Ureter (tissue), 1 donor: ENCODE results near the gene CREB5. TPM values are rescaled to one million over a fixed set of nuclear protein-coding genes. Genes with fewer than 3 reads are reported as not detected.

ENCODE experiments used
- DNase-seq: peaks from one replicate; pipeline ENCODE4 v3.0.0-alpha.2; 2020; ENCODE audit warnings: low spot score
- total RNA-seq: library from RNA; stranded (reverse); gene quantifications from one replicate; pipeline ENCODE4 v1.2.4, GENCODE V29; 2023
- donor health status: DM: yes; HTN: yes; CAD: no.

Gene CREB5
- total RNA-seq, 1 donor from 2014 or later: 10.6 TPM

DNA sequence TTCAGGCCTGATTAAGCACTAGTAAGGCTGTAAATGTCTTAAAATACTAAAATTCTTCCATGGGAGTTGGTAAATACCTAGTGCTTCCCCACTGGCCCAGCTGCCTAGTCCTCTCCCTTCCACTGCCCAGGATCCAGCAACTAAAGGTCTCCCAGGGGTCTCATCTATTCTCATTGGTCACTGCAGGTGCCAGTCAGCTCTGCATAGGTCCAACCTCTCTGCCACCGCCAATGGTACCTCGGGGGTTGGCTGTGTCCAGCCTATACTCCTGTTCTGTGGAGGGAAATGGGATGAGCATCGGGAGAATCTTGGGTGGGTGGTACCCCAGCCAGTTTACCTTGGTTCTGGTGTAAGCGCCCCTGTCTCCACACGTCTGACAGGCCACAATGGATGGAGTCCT lies 6.1 kb upstream of the CREB5 start:
- DNase-seq: no peak

DNA sequence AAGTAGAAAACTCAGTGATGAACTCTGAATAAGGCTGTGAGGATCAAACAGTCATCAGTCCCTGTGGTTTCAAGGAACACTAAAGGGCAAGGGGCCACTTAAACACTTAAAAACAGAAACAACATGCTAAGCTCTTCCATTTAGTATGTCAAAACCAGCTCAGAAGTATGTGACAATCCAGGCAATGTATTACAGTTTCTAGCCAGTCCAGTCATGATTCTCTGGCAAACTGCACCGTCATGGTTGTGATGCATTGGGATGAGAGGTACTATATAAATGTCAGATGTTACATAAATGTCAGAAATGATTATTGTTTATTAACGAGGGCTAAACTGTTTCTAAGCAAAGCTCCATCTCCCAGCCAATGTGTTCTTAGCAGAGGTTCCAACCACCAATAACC lies 4.7 kb upstream of the CREB5 start:
- DNase-seq: no peak

DNA sequence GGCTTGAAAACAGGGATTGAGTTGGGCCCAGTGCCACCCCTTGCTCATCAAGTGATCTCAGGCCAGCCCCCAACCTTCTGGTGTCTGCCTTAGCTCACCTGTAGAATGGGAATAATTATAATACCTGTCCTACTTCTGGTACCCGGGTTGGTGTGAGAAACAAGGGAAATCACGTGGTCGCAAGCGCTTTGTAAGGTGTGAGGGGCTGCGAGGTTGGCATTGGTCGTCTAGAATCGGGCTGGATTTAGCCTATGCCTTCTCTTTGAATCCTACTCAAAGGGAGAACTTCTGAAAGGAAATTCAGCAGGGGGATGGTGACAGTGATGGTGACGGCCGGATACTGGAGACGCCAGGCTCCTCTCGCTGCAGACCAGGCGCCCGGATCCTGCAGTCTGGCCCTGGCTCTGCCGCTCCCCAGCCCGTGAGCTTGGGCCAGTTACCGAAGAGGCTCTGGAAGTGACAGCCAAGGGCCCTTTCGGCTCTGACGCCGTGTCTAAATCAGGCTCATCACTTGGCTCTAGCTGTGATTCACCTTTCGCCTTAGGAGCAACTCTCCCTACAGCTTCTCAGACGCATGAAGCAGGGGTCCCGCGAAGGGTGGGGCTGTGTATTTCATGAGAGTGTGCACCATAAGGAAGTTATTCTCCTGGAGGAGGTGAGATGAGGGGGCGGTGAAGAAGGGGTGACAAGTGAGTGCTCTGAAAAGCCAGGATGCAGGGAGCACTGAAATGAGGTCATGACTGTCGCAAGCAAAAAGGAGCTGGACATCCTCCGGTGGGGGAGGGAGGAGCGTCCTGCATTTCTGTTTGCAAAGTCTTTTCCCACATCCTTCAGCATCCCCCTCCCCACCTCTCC lies 4.0 kb upstream of the CREB5 start:
- no peak for DNase-seq

DNA sequence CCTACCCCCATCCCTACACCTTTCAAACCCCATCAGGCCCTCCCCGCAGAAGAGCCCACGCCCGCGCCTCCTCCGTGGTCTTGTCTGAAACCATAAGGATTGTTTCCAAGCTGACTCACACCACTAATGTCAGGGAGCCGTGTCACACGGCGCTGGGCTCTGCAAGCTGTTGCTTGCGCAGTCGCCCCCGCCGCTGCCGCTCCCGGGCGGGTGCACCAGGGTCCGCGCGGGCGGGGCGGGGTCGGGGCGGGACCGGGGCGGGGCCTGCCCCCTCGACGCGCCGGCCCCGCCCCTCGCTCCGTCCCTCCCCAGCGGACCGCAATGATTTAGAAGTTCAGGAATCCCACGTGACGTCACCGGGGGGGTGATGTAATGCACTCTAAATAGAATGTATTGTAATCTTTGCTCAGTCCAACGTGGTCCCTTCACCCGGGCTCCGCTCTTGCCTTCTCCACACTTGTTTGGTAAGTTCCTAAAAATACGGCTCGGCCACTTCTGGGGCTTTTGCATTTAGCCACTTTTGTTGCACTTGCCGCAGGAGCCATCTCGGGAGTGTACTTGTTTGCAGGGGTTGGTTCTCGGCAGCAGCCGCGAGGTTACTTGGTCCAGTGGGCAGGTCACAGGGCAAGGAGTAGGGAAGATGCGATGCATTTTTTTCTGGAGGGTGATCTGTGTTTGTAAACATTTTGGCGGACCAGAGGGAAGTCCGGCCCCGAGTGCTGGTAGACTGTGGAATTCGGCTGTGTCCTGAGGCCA lies 3.2 kb upstream of the CREB5 start:
- peak; percentile 94 for DNase-seq

DNA sequence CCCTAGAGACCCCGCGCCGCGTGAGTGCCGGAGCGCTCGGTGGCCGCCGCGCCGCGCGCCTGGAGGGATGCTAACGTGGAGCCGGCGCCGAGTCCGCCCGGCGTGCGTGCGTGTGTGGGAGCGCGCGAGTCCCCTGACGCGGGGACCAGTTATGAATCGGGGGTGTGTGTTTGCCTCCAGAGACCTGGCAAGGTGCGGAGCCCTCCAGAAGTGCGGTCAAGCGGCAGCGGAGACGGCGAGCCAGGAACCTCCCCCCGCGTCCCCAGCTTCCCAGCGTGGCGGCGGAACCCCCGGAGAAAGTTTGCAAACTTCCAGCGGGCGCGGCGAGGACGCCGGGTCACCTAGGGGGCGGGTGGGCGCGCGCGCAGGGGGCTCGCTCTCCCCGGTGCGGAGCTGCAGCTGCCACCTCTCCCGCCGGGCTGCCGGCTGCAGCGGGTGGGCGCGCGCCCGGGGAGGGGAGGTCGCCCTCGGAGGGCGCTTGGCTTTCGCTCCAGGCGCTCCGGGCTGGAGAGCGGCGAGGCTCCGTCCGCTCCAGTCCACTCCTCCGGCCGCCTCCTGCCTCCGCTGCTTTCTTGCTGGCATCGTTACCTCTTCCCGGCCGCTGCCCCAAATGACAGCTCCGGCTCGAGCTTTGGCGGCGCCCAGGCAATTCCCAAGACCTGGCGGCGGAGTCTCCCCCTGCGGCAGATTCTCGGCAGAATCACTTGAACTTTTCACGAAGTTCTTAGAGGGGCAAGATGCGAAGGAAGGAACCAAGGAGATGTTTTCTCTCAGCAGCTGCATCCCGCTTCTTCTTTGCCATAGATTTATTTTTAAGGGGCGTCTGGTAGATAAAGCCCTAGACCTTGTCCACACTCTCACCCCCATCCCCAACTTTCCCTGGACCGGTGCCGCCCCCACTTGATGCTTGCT lies 2.3 kb upstream of the CREB5 start:
- no peak for DNase-seq

DNA sequence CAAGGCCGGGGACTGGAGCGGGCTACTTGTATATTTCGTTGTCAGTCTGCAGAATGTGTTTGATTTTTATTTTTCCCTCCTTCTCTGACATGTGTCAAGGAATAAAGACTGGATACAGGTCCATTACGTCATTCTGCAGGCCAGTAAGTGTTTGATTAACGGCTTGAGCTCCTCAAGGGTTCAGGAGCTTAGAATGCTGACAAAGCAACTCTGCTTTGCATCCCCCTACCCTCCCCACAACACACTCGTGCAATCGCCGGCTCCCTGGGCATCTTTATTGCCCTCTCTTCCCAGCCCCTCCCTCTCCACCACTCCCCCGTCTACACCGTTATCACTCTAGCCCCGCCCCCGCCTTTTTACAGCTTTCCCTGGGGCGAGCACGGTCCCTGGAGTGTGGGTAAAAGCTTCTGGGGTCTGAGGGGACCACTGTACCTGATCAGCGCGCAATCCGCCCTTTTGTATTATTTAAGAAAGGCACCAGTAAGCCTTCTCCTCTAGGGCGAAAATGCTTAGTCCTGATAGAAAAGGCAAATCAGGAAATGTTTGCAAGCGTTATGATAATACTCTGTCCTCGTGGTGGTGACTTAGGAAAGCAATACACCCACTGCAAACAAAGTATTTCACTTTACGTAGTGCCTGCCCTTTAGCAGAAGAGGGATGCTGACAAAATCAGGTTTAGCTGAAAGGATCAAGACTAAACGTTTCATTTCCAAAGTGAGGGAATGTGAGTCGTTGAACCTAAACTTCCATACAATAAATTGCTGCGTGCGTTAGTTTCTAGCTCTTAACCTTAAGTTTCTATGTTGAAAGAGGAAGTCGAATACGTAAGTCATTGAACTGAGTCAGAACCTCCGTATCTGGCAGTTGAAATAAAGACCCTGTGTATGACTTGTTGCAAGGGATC lies 1.4 kb upstream of the CREB5 start:
- no peak for DNase-seq

DNA sequence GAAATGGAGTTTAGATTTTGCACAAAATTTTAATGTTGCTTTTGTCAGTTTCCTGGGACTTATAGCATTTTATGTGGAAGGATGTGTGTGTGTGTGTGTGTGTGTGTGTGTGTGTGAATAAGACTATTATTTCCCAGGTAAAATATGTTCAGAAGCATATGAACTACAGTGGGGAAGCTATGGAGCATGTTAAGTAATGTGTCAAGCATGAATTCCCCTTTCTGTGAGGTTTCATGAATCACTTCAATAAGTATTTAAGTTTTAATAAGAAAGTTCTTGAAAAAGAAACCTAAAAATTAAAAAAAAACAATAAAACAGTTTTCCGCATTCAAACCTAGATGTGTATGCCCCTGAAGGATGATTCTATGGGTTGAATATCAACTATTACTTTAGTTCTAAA lies 693 bp downstream of the CREB5 start:
- no peak for DNase-seq

DNA sequence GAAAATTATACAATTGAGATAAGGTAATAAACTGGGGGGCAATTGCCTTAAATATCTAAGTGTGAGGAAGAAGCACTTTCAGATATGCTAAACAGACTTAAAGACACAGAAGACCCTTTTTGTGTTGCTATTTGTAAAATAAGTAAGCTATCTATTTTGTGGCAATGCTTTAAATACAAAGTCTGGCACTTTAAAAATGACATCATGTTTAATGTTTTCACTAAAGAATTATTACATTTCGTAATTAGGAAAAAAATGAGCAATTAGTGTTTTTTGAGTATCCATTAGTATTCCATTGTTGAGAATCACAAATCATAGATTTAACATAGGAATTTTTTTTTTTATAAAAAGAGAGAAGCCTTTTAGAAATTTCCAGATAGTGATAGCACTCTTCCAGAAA lies 2.1 kb downstream of the CREB5 start:
- no peak for DNase-seq

DNA sequence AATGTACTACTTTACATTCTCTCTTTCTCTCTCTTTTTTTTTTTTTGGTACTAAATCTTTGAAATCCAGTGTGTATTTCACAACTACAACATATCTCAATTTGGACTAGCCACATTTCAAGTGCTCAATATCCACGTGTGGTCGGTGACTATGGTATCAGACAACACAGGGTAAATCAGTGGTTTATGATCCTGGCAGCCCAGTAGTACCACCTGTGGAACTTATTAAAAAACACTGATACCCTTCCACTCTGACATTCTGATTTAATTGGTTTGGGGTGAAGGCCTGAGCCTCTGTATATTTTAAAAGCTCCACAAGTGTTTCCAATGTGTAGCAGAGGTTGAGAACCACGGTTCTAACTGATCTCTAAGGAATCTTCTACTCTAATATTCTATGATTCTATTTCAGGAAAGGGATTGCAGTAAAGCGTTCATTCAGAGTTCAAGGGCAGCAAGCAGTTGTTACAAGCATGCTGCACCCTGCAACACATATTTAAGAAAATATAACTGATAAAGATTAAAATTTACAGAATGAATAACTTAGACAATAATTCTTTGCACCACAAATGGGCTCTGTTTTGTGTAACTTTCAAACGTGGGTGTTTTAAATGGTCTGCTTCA lies 5.1 kb downstream of the CREB5 start:
- no peak for DNase-seq

DNA sequence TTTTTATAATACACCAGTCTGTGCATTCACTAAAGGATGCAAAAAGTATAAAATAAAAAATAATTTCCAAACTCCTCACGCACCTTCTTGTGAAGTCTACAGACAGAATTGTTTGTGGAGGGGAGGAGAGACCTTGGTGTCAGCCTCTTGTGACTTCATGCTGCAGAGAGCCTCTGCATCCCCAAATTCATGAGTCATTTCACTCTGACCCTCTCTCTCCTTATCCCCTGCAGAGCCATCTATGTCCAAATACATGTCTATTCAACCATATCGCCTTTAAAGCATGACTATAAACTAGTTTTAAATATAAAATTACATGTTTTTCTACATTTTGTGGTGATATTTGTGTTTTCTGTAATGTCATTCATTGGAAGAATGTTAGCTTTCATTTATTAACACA lies 6.0 kb downstream of the CREB5 start:
- DNase-seq: no peak

DNA sequence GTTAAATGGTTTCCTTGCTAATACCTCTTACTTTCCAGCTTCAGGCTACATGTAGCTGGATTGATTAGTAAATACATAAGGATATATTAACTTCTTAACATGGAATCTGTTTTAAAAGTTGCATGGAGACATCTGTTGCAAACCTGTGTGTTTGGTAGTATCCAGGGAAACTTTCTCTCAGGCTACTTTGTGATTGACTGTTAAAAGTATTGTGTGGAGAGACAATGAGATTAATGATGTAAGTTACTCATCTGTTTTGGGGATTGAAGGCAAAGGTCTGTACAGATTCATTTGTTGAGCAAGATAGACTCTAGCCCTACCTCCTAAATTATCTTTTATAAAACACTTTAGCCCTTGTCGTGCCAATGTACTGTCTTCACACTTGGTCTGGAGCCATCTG lies 6.6 kb downstream of the CREB5 start:
- no peak for DNase-seq

DNA sequence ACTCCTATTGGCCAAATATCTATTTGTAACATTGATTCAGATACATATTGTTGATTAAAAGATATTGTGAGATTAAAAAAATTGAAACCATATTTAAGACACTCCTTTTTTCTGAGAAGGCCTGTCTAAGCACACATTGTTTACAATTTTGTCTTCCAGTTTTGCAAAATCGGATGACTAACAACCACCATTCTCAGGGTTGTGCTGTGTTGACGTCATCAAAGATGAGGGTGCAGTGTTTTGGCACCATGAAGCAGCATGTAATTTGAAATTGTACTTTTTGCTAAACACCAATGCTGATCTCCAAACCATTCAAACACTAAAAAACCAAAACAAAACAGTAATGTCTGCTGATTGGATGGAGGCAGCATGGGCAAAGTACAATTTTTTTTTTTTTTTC lies 7.4 kb downstream of the CREB5 start:
- DNase-seq: no peak

DNA sequence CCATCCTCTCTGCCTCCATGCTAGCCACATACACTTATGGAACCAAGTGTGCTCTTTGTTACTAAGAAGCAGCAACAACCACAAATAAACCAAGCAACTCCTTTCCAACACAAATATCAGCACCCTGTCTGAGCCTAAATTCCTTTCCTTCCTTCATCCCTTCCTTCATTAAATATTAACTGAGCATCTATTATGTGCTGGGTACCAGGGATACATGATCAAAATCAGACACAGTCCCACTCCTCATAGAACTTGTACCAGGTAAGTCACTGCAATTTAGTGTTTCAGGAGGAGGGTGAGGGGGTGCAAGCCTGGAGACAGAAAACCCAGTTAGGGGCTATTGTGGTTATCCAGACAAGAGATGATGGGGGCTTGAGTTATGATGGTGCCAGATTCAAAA lies 10.8 kb downstream of the CREB5 start:
- no peak for DNase-seq

DNA sequence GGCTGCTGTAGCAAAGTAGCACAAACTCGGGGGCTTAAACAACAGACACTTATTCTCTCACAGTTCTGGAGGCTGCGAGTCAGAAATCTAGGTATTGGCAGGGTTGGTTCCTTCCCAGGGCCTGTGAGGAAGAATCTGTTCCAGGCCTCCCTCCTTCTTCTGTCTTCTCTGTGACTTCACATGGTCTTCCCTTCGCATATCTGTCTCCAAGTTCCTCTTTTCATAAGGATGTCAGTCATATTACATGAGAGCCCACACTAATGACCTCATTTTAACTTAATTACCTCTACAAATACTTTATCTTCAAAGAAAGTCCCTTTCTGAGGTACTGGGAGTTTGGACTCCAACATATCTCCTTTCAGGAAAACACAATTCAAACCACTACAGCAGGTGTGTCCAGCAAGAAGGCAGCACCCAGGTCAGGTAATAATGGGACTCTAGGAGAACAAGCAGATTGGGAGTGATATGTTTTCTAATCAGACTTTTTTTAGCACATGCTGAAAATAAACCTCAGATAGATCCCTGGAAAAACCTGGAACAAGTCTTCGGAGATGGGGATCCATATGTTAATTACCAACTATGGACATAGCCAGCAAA lies 11.7 kb downstream of the CREB5 start:
- DNase-seq: no peak

DNA sequence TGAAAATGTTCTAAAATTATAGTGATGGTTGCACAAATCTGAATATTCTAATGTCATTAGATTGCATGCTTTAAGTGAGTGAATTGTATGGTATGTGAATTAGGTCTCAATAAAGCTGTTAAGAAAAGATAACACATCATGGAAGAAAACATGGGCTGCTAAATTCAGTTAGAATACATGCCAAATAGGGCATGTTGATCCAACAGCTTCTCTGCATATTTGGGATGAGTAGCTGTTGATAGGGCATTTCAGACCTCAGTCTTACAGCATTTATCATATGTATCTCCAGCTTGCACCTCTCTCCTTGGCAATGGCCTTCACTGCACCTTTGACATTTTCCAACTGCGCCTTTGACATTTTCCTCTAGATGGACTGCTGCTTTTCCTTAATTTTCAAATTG lies 13.2 kb downstream of the CREB5 start:
- no peak for DNase-seq

DNA sequence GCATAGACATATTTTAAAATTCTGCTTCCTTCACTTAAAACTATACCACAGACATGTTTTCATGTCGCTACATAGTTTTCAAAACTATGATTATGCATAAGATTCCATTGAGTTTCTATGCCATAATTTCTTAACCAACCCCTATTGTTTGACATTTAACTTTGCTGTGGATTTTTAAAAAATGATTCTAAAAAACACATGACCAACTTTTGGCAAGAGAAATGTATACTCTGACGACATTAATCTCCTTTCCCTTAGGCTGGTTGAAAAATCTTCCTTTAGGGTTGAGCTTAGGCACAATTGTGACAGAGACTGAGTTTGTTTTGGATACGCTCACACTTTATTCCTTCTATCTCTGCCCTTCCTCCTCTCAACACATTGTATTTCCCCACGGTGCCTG lies 14.9 kb downstream of the CREB5 start:
- DNase-seq: no peak

DNA sequence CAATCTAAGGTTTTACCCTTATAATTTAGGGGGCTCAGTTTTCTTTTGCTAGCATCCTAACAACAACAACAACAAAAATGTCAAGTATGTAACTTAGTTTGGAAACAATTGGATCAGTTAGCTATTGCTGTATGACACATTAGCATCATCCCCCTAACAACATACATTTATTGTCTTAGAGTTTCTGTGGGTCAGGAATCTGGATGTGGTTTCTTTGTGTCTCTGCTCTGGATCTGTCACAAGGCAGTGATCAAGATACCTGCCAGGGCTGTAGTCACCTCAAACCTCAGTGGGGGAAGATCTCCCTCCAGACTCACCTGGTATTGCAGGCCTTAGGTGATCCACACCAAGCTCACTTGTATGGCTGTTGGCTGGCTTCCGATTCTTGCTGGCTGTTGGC lies 18.3 kb downstream of the CREB5 start:
- DNase-seq: no peak

DNA sequence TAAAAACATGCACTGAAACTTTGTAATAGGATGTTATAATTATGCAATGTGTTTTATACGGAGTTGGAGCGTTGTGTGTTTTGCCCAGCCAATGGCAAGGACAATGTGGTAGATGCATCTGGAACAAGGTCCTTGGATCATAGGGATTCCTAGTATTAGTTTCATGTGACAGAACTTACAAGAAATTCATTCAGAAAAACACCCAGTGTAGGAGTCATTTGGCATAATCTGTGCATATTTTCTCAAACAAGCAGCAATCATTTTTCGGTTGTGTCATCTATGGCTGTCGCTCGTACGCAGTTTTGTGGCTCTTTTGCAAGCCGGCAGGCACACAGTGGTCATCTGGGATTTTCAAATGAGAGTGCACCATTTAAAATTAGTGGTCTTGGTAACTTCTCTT lies 19.8 kb downstream of the CREB5 start:
- no peak for DNase-seq

DNA sequence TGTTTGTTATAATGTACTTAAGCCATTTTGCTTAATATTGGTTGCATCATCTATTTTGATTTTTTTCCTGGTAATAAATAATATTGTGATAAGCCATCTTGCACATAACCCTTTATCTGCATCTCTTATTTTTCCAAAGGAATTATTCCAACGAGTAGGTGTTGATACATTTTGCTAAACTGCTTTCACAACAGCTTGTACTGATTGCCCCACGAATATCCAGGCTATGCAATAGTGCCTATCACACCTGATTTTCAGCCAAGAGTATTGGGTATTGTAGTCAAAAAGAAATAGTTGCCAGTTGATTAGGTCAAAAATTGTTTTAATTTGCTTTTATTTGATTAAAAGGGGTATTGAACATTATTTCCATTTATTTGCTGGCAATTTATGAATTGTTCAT lies 20.7 kb downstream of the CREB5 start:
- no peak for DNase-seq

DNA sequence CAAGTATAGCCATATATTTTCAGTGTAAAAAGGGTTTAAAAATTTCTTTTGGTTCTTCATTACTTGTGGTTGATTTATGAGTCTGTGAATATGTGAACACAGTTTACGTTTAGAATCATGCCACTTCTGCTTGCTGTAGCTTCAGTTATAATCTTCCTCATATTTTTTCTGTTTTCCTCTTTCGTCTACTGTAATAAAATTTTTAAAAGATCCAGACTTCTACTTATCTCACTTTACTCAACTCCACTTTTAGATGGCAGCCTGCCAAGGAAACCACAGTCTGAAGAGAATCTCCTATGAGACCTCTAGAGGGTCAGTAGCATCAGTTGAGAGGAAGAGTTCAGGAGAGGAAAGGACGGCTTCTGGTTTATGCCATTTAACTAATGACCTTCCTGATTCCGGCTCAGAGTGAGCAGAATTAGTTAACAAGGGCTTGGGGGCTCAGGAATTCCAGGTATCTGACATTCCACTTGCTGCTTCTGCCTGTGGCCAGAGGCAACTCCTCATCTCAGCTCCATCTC lies 21.4 kb downstream of the CREB5 start:
- no peak for DNase-seq
